ENCODE results near the gene ACVR1.

The ACVR1 gene

GRCh38 chr2:157866202-157866601, 9.9 kb downstream of the ACVR1 start:
- H3K4me3 ChIP-seq (ENCODE audit: low read depth, low read length): no peak overlapping the region
- DNase-seq (ENCODE audit: low read depth): no peak
- TF ChIP-seq CTCF (IDR thresholded peaks at IDR 0.05; ENCODE audit: low read depth, low read length, missing control alignments): no peak

GRCh38 chr2:157864857-157865430, 11.2 kb downstream of the ACVR1 start:
- no peak for TF ChIP-seq CTCF (IDR thresholded peaks at IDR 0.05; ENCODE audit: low read depth, low read length, missing control alignments)
- DNase-seq (ENCODE audit: low read depth): no peak

GRCh38 chr2:157858846-157859245, 17.3 kb downstream of the ACVR1 start:
- DNase-seq (ENCODE audit: low read depth): no peak

More at GRCh38 chr2:157864857-157865430, 11.2 kb downstream of the ACVR1 start:
- H3K4me3 ChIP-seq (ENCODE audit: low read depth, low read length): no peak overlapping the region

GRCh38 chr2:157857881-157858280, 18.2 kb downstream of the ACVR1 start:
- no peak for DNase-seq (ENCODE audit: low read depth)
- no peak for TF ChIP-seq CTCF (IDR thresholded peaks at IDR 0.05; ENCODE audit: low read depth, low read length, missing control alignments)
- H3K4me3 ChIP-seq (ENCODE audit: low read depth, low read length): no peak overlapping the region

More at GRCh38 chr2:157858846-157859245, 17.3 kb downstream of the ACVR1 start:
- no peak for TF ChIP-seq CTCF (IDR thresholded peaks at IDR 0.05; ENCODE audit: low read depth, low read length, missing control alignments)
- H3K4me3 ChIP-seq (ENCODE audit: low read depth, low read length): no peak overlapping the region

GRCh38 chr2:157856187-157856515, 20.0 kb downstream of the ACVR1 start:
- TF ChIP-seq CTCF (IDR thresholded peaks at IDR 0.05; ENCODE audit: low read depth, low read length, missing control alignments): no peak
- DNase-seq (ENCODE audit: low read depth): no peak
- H3K4me3 ChIP-seq (ENCODE audit: low read depth, low read length): no peak overlapping the region

GRCh38 chr2:157853820-157854219, 22.3 kb downstream of the ACVR1 start:
- H3K4me3 ChIP-seq (ENCODE audit: low read depth, low read length): no peak overlapping the region
- TF ChIP-seq CTCF (IDR thresholded peaks at IDR 0.05; ENCODE audit: low read depth, low read length, missing control alignments): no peak
- no peak for DNase-seq (ENCODE audit: low read depth)

- no peak for TF ChIP-seq CTCF (IDR thresholded peaks at IDR 0.05; ENCODE audit: low read depth, low read length, missing control alignments)
- H3K4me3 ChIP-seq (ENCODE audit: low read depth, low read length): no peak overlapping the region
- DNase-seq (ENCODE audit: low read depth): no peak
Observed at GRCh38 chr2:157853211-157853610, 22.9 kb downstream of the ACVR1 start.
